ENCODE data around the gene SMIM45.

SMIM45 gene

DNA sequence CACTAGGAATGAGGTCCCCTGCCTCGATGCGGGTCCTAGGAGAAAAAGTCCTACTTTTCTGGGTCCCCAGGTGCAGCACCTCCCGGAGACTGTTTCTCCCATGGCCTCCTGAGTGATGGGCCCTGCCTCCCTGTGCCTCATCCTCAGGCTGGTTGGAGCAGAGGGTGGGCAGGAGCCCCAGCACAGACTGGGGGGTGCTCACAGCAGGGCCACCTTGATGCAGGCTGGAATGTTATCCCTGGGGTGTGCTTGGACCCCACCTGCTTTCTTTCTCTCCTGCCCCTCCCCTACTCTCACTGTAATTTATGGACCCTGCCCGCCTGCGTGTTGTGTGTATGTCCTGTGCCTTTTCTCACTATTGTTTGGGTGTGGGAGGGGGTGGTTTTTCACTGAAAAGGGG lies 45.1 kb upstream of the SMIM45 start:
- TF ChIP-seq FOS (IDR thresholded peaks at IDR 0.05; ENCODE audit: borderline replicate concordance, insufficient read depth, low read length), result no peak
- TF ChIP-seq CTCF (IDR thresholded peaks at IDR 0.05; ENCODE audit: extremely low read depth in 1 of 2, insufficient read depth in 1 of 2, low read depth in 1 of 2, low read length in 2 of 2), result no peak
- TF ChIP-seq MYC (IDR thresholded peaks at IDR 0.05; ENCODE audit: low read depth, low read length), result no peak
- TF ChIP-seq POLR2A (IDR thresholded peaks at IDR 0.05; ENCODE audit: low read depth, low read length), result no peak
- no peak for TF ChIP-seq EZH2 (IDR thresholded peaks at IDR 0.05; ENCODE audit: borderline replicate concordance, low read depth, low read length, severe bottlenecking)
- TF ChIP-seq GATA2 (IDR thresholded peaks at IDR 0.05; ENCODE audit: insufficient read depth, insufficient read length, low read depth, low read length), result no peak
- TF ChIP-seq JUN (IDR thresholded peaks at IDR 0.05; ENCODE audit: borderline replicate concordance, insufficient read depth, insufficient read length, low read depth), result no peak
- no peak for TF ChIP-seq POLR2AphosphoS5 (IDR thresholded peaks at IDR 0.05; ENCODE audit: insufficient read depth, low read depth, low read length)
- TF ChIP-seq, protein P1, sequence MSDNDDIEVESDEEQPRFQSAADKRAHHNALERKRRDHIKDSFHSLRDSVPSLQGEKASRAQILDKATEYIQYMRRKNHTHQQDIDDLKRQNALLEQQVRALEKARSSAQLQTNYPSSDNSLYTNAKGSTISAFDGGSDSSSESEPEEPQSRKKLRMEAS (IDR thresholded peaks at IDR 0.05; ENCODE audit: insufficient read depth, insufficient read length), result no peak
- H3K4me3 ChIP-seq (replicated peaks in 1 of 3; ENCODE audit: insufficient read depth in 1 of 3, low read depth in 1 of 3, low read length in 3 of 3), result no peak overlapping the region
- peaks cover 11 to 24% of the 10 kb centered on the region in 2 experiments for H3K27me3 ChIP-seq (ENCODE audit: control insufficient read depth in 2 of 2, insufficient read depth in 2 of 2, low read length in 2 of 2)
- peaks cover 6% of the 10 kb centered on the region for H3K4me1 ChIP-seq (ENCODE audit: control insufficient read depth, extremely low read depth, insufficient read depth, low read length)
- dilution Hi-C loops (cut with MboI; ENCODE audit: extremely low pct_ligation_motif_present, low sequenced_read_pairs) (no loop called here), intact Hi-C loops (cut with micrococcal nuclease) (no loop called here)
- no peaks in the 10 kb centered on the region for H3K9me1 ChIP-seq (replicated peaks; ENCODE audit: control insufficient read depth, extremely low read depth, insufficient read depth, low read length)
- DNase-seq (ENCODE audit: low read depth, low spot score), result no peak
- FAIRE-seq, result no peak
- no peak overlapping the region for H3K4me2 ChIP-seq (ENCODE audit: insufficient read depth, low read length)
- CTCF ChIA-PET, result interaction anchor here (1.1 to 2.8 kb wide), 4 partner anchors 19 to 537 kb away, joined by 3 to 16 read pairs (median 9); partner anchors contain the start of gene TNFRSF13C
- POLR2A ChIA-PET, result no interaction called here
- peaks cover 7 to 24% of the 10 kb centered on the region in 2 experiments for H3K36me3 ChIP-seq (ENCODE audit: control insufficient read depth in 2 of 2, extremely low read depth in 1 of 2, insufficient read depth in 2 of 2, low read length in 2 of 2)
- H3K9me3 ChIP-seq (replicated peaks; ENCODE audit: control insufficient read depth, insufficient read depth, low read length), result no peaks in the 10 kb centered on the region
- H3K9ac ChIP-seq (replicated peaks; ENCODE audit: extremely low read depth, insufficient read depth, low read length), result no peak overlapping the region
- H2AFZ ChIP-seq (ENCODE audit: low read depth, low read length), result no peak overlapping the region
- no peaks in the 10 kb centered on the region for H4K20me1 ChIP-seq (replicated peaks; ENCODE audit: control insufficient read depth, extremely low read depth, insufficient read depth, low read length)
- TSS peak; percentile 54 for BruUV-seq (replicated peaks)
- H3K79me2 ChIP-seq (ENCODE audit: control insufficient read depth, insufficient read depth, low read length), result no peaks in the 10 kb centered on the region
- no peak overlapping the region for H3K27ac ChIP-seq (ENCODE audit: insufficient read depth, low read depth, low read length)

Measured in endothelial cell of umbilical vein (primary cell).